AG04450 (cell line): ENCODE data around the gene CHST3. TPM values are rescaled to one million over a fixed set of nuclear protein-coding genes. Genes with fewer than 3 reads are reported as not detected.

ENCODE experiments used
- CTCF ChIA-PET: fragments of 300-600, 350-600 bp; formaldehyde crosslinking; extraction: SDS; loops from one replicate; lab custom pipeline; 2022; ENCODE audit warnings: antibody characterized with exemption, inconsistent platforms; lab: Charles Lee
- POLR2A ChIA-PET: fragments of 350-600 bp; formaldehyde crosslinking; extraction: SDS; loops from one replicate; lab custom pipeline; 2021; ENCODE audit warnings: antibody characterized with exemption, inconsistent platforms; lab: Yijun Ruan, JAX
- DNase-seq: peaks from one replicate; pipeline ENCODE4 v3.0.0-alpha.2; 2011; ENCODE audit warnings: low read depth, low spot score
- H3K27ac ChIP-seq: one replicate; pipeline ENCODE4 v1.5.1; 2012; ENCODE audit warnings: low read depth, low read length, control low read depth
- H3K27me3 ChIP-seq: one replicate; pipeline ENCODE4 v1.6.0; 2012; ENCODE audit warnings: low read length; ENCODE audit not compliant: control insufficient read depth, insufficient read depth
- H3K4me3 ChIP-seq: 2 replicates; pipeline ENCODE4 v1.5.1; 2011; ENCODE audit warnings: mild to moderate bottlenecking, low read depth, low read length, control low read depth
- H3K9me3 ChIP-seq: 2 replicates; pipeline ENCODE4 v1.5.1; 2012; ENCODE audit warnings: low read length; ENCODE audit not compliant: control insufficient read depth, insufficient read depth
- polyA plus RNA-seq: library from polyadenylated mRNA; depleted of rRNA; stranded (reverse); fragments of >200 nt; gene quantifications from 2 replicates; pipeline ENCODE4 v1.2.3, GENCODE V29; 2011
- TF ChIP-seq, protein P1 (sequence below): IDR thresholded peaks from 2 replicates; pipeline ENCODE4 v1.5.1; 2011; ENCODE audit warnings: low read depth, low read length, control low read depth, inconsistent platforms

CHST3 gene
- polyA plus RNA-seq, 1 experiment: 4.6 TPM

DNA sequence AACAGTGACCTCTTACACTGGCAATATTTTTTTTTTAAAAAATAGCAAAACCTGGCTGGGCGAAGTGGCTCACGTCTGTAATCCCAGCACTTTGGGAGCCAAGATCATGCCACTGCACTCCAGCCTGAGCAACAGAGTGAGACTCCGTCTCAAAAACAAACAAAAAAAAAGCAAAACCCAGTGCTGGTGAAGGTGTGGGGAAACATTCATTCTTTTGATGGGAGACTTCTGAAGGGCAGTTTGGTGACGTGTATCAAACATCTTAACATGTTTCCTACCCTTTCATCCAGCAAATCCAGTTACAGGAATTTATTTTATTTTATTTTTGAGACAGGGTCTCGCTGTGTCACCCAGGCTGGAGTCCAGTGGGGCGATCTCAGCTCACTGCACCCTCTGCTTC is 58.0 kb downstream of the CHST3 start:
- ChIA-PET CTCF (interaction anchor here (1.1 kb wide), 1 partner anchor 26 kb away, joined by 6 read pairs; no protein-coding TSS in a partner anchor), POLR2A (no interaction called here)
- Histone ChIP-seq H3K27me3 (peaks cover 8% of the 10 kb centered on the region), H3K4me3 (no peak overlapping the region), H3K9me3 (peaks cover 7% of the 10 kb centered on the region; the same call in 1 of the 2 replicates), H3K27ac (no peak overlapping the region)
- no peak for DNase-seq
- TF ChIP-seq, protein P1, sequence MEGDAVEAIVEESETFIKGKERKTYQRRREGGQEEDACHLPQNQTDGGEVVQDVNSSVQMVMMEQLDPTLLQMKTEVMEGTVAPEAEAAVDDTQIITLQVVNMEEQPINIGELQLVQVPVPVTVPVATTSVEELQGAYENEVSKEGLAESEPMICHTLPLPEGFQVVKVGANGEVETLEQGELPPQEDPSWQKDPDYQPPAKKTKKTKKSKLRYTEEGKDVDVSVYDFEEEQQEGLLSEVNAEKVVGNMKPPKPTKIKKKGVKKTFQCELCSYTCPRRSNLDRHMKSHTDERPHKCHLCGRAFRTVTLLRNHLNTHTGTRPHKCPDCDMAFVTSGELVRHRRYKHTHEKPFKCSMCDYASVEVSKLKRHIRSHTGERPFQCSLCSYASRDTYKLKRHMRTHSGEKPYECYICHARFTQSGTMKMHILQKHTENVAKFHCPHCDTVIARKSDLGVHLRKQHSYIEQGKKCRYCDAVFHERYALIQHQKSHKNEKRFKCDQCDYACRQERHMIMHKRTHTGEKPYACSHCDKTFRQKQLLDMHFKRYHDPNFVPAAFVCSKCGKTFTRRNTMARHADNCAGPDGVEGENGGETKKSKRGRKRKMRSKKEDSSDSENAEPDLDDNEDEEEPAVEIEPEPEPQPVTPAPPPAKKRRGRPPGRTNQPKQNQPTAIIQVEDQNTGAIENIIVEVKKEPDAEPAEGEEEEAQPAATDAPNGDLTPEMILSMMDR: no peak

DNA sequence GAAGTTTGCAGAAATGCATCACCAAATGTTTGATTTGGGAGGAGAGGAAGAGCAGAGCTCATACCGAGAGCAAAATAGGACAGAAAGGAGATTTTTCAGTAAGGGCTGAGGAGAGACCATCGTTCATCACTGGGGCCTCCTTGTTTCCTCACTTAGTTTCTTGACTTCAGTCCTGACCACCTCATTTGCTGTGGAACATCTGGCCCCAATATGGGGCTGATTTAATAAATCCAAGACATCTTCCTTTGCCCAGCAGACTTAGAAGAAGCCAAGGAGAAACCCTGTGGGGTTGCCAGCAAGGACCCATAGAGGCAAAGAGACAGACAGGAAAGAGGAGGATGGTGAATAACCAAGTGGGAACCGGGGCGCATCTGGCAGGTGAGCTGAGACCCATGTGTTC is 60.4 kb downstream of the CHST3 start:
- POLR2A ChIA-PET: no interaction called here
- no peak overlapping the region for H3K4me3 ChIP-seq
- TF ChIP-seq, protein P1: no peak
- no peak overlapping the region for H3K27ac ChIP-seq
- peaks cover 7% of the 10 kb centered on the region; the same call in 1 of the 2 replicates for H3K9me3 ChIP-seq
- peaks cover 8% of the 10 kb centered on the region for H3K27me3 ChIP-seq
- DNase-seq: no peak
- CTCF ChIA-PET: interaction anchor here (1.9 kb wide), 1 partner anchor 24 kb away, joined by 11 read pairs; no protein-coding TSS in a partner anchor

DNA sequence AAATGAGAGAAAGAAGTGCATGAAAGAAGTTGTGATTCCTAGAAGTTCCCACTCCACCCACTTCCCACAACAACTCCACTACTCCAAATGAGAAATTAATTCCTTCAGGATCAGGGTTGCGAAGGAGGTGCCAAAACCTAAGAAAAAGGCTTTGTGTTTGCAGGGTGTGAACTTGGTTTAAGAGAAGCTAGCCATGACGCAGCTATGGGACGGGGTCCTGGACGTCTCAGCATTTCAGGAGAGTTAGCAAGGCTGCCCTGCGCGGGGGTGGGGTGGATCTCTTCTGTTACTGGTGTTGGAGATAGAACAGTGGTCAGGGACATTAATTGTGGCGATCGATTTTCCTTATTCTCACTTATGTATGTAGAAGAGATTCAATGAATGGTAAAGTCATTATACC is 61.2 kb downstream of the CHST3 start:
- Histone ChIP-seq H3K27me3 (peaks cover 8% of the 10 kb centered on the region), H3K9me3 (peaks cover 7% of the 10 kb centered on the region; the same call in 1 of the 2 replicates), H3K4me3 (no peak overlapping the region), H3K27ac (no peak overlapping the region)
- ChIA-PET CTCF (interaction anchor here (1.1 to 2.2 kb wide), 3 partner anchors 23 to 129 kb away, joined by 3 to 7 read pairs (median 5); no protein-coding TSS in a partner anchor), POLR2A (interaction anchor here (1.5 kb wide), 1 partner anchor 129 kb away, joined by 3 read pairs; no protein-coding TSS in a partner anchor)
- TF ChIP-seq, protein P1: no peak
- no peak for DNase-seq

DNA sequence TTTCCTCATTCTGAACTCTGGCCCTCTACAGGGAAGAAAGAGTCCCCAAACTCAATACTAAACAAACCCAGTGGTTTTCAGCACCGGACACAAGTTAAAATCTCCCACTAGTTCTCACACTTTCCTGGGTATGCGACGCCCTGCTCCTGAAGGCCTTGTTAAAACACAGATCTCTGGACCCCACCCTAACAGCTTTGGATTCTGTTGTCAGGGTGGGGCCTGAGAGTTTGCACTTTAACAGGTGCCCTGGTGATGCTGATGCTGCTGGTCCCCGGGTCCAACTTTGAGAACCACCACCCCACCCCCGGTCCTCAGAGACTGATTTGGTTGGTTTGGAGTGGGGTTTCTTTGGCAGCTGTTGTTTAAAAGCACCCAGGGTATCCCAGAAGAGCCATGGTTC is 61.6 kb downstream of the CHST3 start:
- H3K27me3 ChIP-seq: peaks cover 12% of the 10 kb centered on the region
- H3K9me3 ChIP-seq: peaks cover 7% of the 10 kb centered on the region; the same call in 1 of the 2 replicates
- no peak overlapping the region for H3K4me3 ChIP-seq
- TF ChIP-seq, protein P1: no peak
- H3K27ac ChIP-seq: no peak overlapping the region
- ChIA-PET CTCF (interaction anchor here (1.1 to 2.2 kb wide), 3 partner anchors 23 to 130 kb away, joined by 3 to 7 read pairs (median 5); no protein-coding TSS in a partner anchor), POLR2A (interaction anchor here (1.5 kb wide), 1 partner anchor 129 kb away, joined by 3 read pairs; no protein-coding TSS in a partner anchor)
- DNase-seq: no peak
